ENCODE results near the gene CTSE. TPM values are rescaled to one million over a fixed set of nuclear protein-coding genes. Genes with fewer than 3 reads are reported as not detected.

CTSE gene
- polyA plus RNA-seq, 3 donors: 0.14 to 0.19 (median 0.19) TPM

- DNase-seq (ENCODE audit: low read depth in 3 of 3, low spot score in 2 of 3): no peak
Measured at GRCh38 chr1:206050655-206051235, 27.1 kb upstream of the CTSE start.

- no peak for DNase-seq (ENCODE audit: low read depth in 3 of 3, low spot score in 2 of 3)
Measured at GRCh38 chr1:206049919-206050600, 26.4 kb upstream of the CTSE start.

- no peak for DNase-seq (ENCODE audit: low read depth in 3 of 3, low spot score in 2 of 3)
Measured at GRCh38 chr1:206049293-206049692, 25.6 kb upstream of the CTSE start.

GRCh38 chr1:206048582-206048981 lies 24.9 kb upstream of the CTSE start:
- DNase-seq (ENCODE audit: low read depth in 3 of 3, low spot score in 2 of 3): no peak

GRCh38 chr1:206047271-206047670 lies 23.6 kb upstream of the CTSE start:
- no peak for DNase-seq (ENCODE audit: low read depth in 3 of 3, low spot score in 2 of 3)

GRCh38 chr1:206041640-206042039 lies 17.9 kb upstream of the CTSE start:
- peak in 1 of 3 donors; percentile 60 for DNase-seq (ENCODE audit: low read depth in 3 of 3, low spot score in 2 of 3)

- DNase-seq (ENCODE audit: low read depth in 3 of 3, low spot score in 2 of 3): no peak
Measured at GRCh38 chr1:206040328-206040727, 16.6 kb upstream of the CTSE start.

- peak in 1 of 3 donors; percentile 33 for DNase-seq (ENCODE audit: low read depth in 3 of 3, low spot score in 2 of 3)
Measured at GRCh38 chr1:206039046-206039973, 15.6 kb upstream of the CTSE start.

GRCh38 chr1:206037581-206037980 lies 13.9 kb upstream of the CTSE start:
- no peak for DNase-seq (ENCODE audit: low read depth in 3 of 3, low spot score in 2 of 3)

- DNase-seq (ENCODE audit: low read depth in 3 of 3, low spot score in 2 of 3): no peak
Measured at GRCh38 chr1:206036663-206037455, 13.2 kb upstream of the CTSE start.

GRCh38 chr1:206035027-206035426 lies 11.3 kb upstream of the CTSE start:
- no peak for DNase-seq (ENCODE audit: low read depth in 3 of 3, low spot score in 2 of 3)

- DNase-seq (ENCODE audit: low read depth in 3 of 3, low spot score in 2 of 3): no peak
Measured at GRCh38 chr1:206032380-206033140, 8.9 kb upstream of the CTSE start.

GRCh38 chr1:206030714-206031113 lies 7.0 kb upstream of the CTSE start:
- peak in 2 of 3 donors; percentile 25 to 38 for DNase-seq (ENCODE audit: low read depth in 3 of 3, low spot score in 2 of 3)

- no peak for DNase-seq (ENCODE audit: low read depth in 3 of 3, low spot score in 2 of 3)
Measured at GRCh38 chr1:206030191-206030590, 6.5 kb upstream of the CTSE start.

GRCh38 chr1:206029484-206029883 lies 5.8 kb upstream of the CTSE start:
- DNase-seq (ENCODE audit: low read depth in 3 of 3, low spot score in 2 of 3): no peak

GRCh38 chr1:206025283-206025820 lies 1.7 kb upstream of the CTSE start:
- no peak for DNase-seq (ENCODE audit: low read depth in 3 of 3, low spot score in 2 of 3)

- DNase-seq (ENCODE audit: low read depth in 3 of 3, low spot score in 2 of 3): no peak
Measured at GRCh38 chr1:206022766-206023165, 929 bp downstream of the CTSE start.

GRCh38 chr1:206021626-206022365 lies 1.9 kb downstream of the CTSE start:
- DNase-seq (ENCODE audit: low read depth in 3 of 3, low spot score in 2 of 3): no peak

GRCh38 chr1:206021008-206021625 lies 2.6 kb downstream of the CTSE start:
- DNase-seq (ENCODE audit: low read depth in 3 of 3, low spot score in 2 of 3): no peak

Data from right renal cortex interstitium (tissue), 3 donors.